Esophagus muscularis mucosa (tissue), 4 donors: ENCODE data around the gene MPI. TPM values are rescaled to one million over a fixed set of nuclear protein-coding genes. Genes with fewer than 3 reads are reported as not detected.

Experiments
- DNase-seq: peaks from one replicate; pipeline ENCODE4 v3.0.0-alpha.2; 2017; ENCODE audit errors: extremely low spot score
- H3K27ac ChIP-seq, 4 donors: fragments of 200-600 bp; sonication (generic); replicated peaks in 1 of 4; 1 replicate in 3 of 4; 2 replicates in 1 of 4; pipeline ENCODE4 v1.5.1; 2016 to 2019; ENCODE audit warnings: mild to moderate bottlenecking in 1 of 4
- H3K27me3 ChIP-seq, 4 donors: fragments of 200-600 bp; sonication (generic); one replicate each; pipeline versions ENCODE4 v1.5.1 to v1.6.0; 2016 to 2019
- H3K36me3 ChIP-seq, 4 donors: fragments of 200-600 bp; sonication (generic); one replicate each; pipeline ENCODE4 v1.5.1; 2016 to 2019
- H3K4me1 ChIP-seq, 4 donors: fragments of 200-600 bp; sonication (generic); one replicate each; pipeline ENCODE4 v1.5.1; 2016 to 2019
- H3K4me3 ChIP-seq, 4 donors: fragments of 200-600 bp; sonication (generic); 1 replicate in 2 of 4; 2 replicates in 2 of 4; pipeline ENCODE4 v1.5.1; 2016 to 2019; ENCODE audit warnings: mild to moderate bottlenecking in 4 of 4, moderate library complexity in 1 of 4
- H3K9me3 ChIP-seq, 4 donors: fragments of 200-600 bp; sonication (generic); 1 replicate in 3 of 4; 2 replicates in 1 of 4; pipeline ENCODE4 v1.5.1; 2016 to 2019
- CTCF ChIP-seq, 3 experiments: fragments of 200-600 bp in 2 of 3; fragments of 450-650 bp in 1 of 3; sonication (generic) in 2 of 3; IDR thresholded peaks; one replicate each; pipeline ENCODE4 v1.5.1; 2017 to 2019; ENCODE audit warnings: antibody characterized with exemption in 3 of 3, mild to moderate bottlenecking in 2 of 3, moderate library complexity in 1 of 3
- EP300 ChIP-seq: sonication (generic); formaldehyde crosslinking; IDR thresholded peaks from one replicate; pipeline ENCODE4 v1.6.1; 2017; ENCODE audit warnings: antibody characterized with exemption
- POLR2A ChIP-seq: fragments of 450-650 bp; IDR thresholded peaks from one replicate; pipeline ENCODE4 v1.6.1; 2017; ENCODE audit warnings: antibody characterized with exemption, moderate library complexity, mild to moderate bottlenecking, low read depth
- POLR2AphosphoS5 ChIP-seq, 2 donors: sonication (generic); formaldehyde crosslinking; IDR thresholded peaks; one replicate each; pipeline ENCODE4 v1.6.1; 2017; ENCODE audit warnings: antibody characterized with exemption in 2 of 2
- WGBS: methylation state at CpG from one replicate; pipeline ENCODE4 v1.1.5; 2018; 5-methylcytosine and 5-hydroxymethylcytosine counted together
- intact Hi-C: fragments of 100-400 bp; cut with DNase I; formaldehyde crosslinking; loops from one replicate; pipeline ENCODE4 v1.15.1; 2023
- total RNA-seq, 4 donors: library from RNA; depleted of rRNA; stranded (reverse); fragments of >200 nt; gene quantifications; one replicate each; pipeline versions ENCODE4 v1.1.0 to v1.2.1, GENCODE V29; 2016

The MPI gene
- total RNA-seq, 4 donors from 2014 or later = 37.4 to 50.7 (median 44.0) TPM

- intact Hi-C loops = no loop called here
- no peaks in the 10 kb centered on the region for H3K9me3 ChIP-seq
- TF ChIP-seq POLR2AphosphoS5 (IDR thresholded peaks at IDR 0.05) (peak in 1 of 2 donors; percentile 27), EP300 (no peak), CTCF (IDR thresholded peaks at IDR 0.05) (no peak), POLR2A (no peak)
- peaks cover 68 to 80% (median 76%) of the 10 kb centered on the region in 4 donors for H3K4me1 ChIP-seq
- WGBS = 25% methylated on average over 6 of the region's 6 CpGs
- peak overlapping the region; percentile 90 to 93 (median 92) for H3K27ac ChIP-seq
- H3K4me3 ChIP-seq = peak overlapping the region; percentile 30 to 86 (median 72)
- H3K36me3 ChIP-seq = peaks cover 0 to 7% (median 2%) of the 10 kb centered on the region in 4 donors
- no peak for DNase-seq
- H3K27me3 ChIP-seq = no peaks in the 10 kb centered on the region
These were observed 19.2 kb upstream of the MPI start for GRCh38 chr15:74870436-74871215.

- Histone ChIP-seq H3K36me3 (peaks cover 0 to 7% (median 0%) of the 10 kb centered on the region in 4 donors), H3K9me3 (no peaks in the 10 kb centered on the region), H3K4me1 (peaks cover 49 to 60% (median 56%) of the 10 kb centered on the region in 4 donors), H3K27ac (peak overlapping the region; percentile 90 to 93 (median 92)), H3K4me3 (peak overlapping the region; percentile 67 to 86 (median 76)), H3K27me3 (no peaks in the 10 kb centered on the region)
- WGBS = 0% methylated on average over 7 of the region's 11 CpGs
- TF ChIP-seq POLR2A = no peak
- no peak for TF ChIP-seq POLR2AphosphoS5 (IDR thresholded peaks at IDR 0.05)
- no peak for TF ChIP-seq CTCF (IDR thresholded peaks at IDR 0.05)
- no peak for TF ChIP-seq EP300
- no peak for DNase-seq
- intact Hi-C loops = no loop called here
These were observed 17.2 kb upstream of the MPI start for GRCh38 chr15:74872702-74873035.

- 1% methylated on average over 15 of the region's 52 CpGs for WGBS
These were observed 16.6 kb upstream of the MPI start, which contains the start of gene SCAMP2 for GRCh38 chr15:74873036-74873755. Gene SCAMP2 (minus strand): TSS chr15:74873365. CDS start chr15:74873255, 110 bp downstream.

GRCh38 chr15:74873756-74874424 is 16.0 kb upstream of the MPI start:
- TF ChIP-seq POLR2A = no peak
- peak in 1 of 3 experiments; percentile 5 for TF ChIP-seq CTCF (IDR thresholded peaks at IDR 0.05)
- H3K4me3 ChIP-seq = peak overlapping the region; percentile 67 to 86 (median 76)

More at GRCh38 chr15:74873036-74873755, 16.6 kb upstream of the MPI start, which contains the start of gene SCAMP2:
- DNase-seq = peak; percentile 98
- no peaks in the 10 kb centered on the region for H3K9me3 ChIP-seq
- peaks cover 0 to 4% (median 0%) of the 10 kb centered on the region in 4 donors for H3K36me3 ChIP-seq
- no peaks in the 10 kb centered on the region for H3K27me3 ChIP-seq
- H3K4me1 ChIP-seq = peaks cover 44 to 54% (median 51%) of the 10 kb centered on the region in 4 donors
- TF ChIP-seq CTCF (IDR thresholded peaks at IDR 0.05) = no peak
- TF ChIP-seq POLR2A = peak; percentile 65
- TF ChIP-seq POLR2AphosphoS5 (IDR thresholded peaks at IDR 0.05) = peak; percentile 83 to 97
- TF ChIP-seq EP300 = no peak
- peak within 1 kb of the TSS; percentile 90 to 93 (median 92) for H3K27ac ChIP-seq
- intact Hi-C loops = no loop called here
- peak within 1 kb of the TSS; percentile 67 to 86 (median 76) for H3K4me3 ChIP-seq

More at GRCh38 chr15:74873756-74874424, 16.0 kb upstream of the MPI start:
- intact Hi-C loops = no loop called here
- Histone ChIP-seq H3K36me3 (no peaks in the 10 kb centered on the region), H3K27me3 (no peaks in the 10 kb centered on the region), H3K4me1 (peaks cover 37 to 47% (median 44%) of the 10 kb centered on the region in 4 donors), H3K27ac (peak overlapping the region; percentile 90 to 93 (median 92)), H3K9me3 (no peaks in the 10 kb centered on the region)
- WGBS = 28% methylated on average over 14 of the region's 16 CpGs
- DNase-seq = no peak
